GM19035 (cell line): ENCODE results near the gene ARRDC3.
"Not testable (repeated sequence)": the region's sequence is repeated elsewhere in the genome, so short reads cannot be mapped to it uniquely, and the experiment has no call there.

Experiments used
- ATAC-seq: cut with Tn5 transposase; IDR thresholded peaks from one replicate; pipeline ENCODE4 v1.9.1; 2021; ENCODE audit not compliant: unreplicated experiment

ARRDC3 gene, protein sequence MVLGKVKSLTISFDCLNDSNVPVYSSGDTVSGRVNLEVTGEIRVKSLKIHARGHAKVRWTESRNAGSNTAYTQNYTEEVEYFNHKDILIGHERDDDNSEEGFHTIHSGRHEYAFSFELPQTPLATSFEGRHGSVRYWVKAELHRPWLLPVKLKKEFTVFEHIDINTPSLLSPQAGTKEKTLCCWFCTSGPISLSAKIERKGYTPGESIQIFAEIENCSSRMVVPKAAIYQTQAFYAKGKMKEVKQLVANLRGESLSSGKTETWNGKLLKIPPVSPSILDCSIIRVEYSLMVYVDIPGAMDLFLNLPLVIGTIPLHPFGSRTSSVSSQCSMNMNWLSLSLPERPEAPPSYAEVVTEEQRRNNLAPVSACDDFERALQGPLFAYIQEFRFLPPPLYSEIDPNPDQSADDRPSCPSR

DNA sequence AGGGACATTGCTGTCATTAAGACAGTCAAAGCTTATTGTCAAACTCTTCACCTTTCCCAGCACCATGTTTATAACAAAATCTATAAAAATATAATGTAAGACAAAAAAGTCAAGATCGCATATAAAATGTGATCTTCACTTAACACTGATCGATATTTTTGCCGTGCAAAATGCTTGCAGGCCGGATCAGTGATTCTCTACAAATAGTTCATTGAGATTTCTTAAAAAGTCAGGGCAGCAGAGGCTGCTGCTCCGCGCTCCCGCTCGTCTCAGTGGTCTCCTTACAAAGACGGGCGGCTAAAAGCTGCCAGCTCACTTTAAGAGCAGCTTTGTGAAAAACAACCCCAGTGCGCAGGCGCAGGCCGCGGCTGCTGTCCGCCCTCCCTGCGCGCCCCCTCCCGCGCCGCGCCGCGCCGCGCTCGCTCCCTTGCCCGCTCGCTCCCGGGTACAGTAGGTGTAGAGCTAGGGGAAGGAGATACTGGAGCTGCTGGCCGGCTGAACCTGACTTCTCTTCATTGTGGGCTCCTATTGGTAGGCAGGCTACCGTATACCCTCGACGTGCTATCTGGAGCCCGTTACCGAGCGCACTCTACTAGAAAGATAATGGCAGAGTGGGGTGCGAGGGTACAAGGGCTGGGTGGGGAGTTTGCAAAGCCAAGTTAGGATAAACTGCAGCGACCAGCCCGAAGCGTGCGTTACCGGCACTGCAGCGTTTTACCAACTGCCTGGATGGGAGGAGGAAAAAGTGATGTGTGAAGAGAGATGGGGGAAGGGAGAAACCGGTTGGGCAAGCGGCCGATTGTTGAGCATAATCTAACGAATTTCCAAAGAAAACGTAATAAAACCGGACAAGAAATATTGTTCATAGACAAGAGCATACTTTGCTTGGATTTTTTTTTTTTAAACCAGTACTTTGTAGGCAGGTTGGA is at the start of gene ARRDC3:
ARRDC3 (minus strand) TSS at position 291 of the 929 bp plus-strand sequence; CDS start at position 66, 225 bp downstream.
- peak; percentile 48 for ATAC-seq

DNA sequence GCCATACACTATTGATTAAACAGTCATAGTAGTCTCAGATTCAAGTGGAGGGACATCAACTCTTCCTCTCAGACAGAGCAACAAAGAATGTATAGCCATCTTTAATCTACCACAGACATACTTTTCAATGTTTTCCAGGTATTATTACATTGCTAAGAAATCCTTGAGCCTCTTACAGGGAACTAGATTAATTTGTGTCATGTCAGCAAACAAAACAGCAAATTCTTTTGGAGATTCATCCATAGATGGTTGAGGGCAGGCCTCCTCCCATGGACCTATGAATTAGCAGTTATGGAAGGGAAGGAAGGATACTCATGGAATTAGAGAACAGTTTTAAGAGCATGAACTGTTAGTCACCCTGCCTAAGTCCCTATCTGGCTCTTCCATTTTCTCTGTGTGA is 47.8 kb upstream of the ARRDC3 start:
- no peak for ATAC-seq

GRCh38 chr5:91424638-91425436 is 41.7 kb upstream of the ARRDC3 start:
- no peak for ATAC-seq

- no peak for ATAC-seq
Measured at GRCh38 chr5:91423871-91424270, 40.8 kb upstream of the ARRDC3 start.

GRCh38 chr5:91420879-91421278 is 37.8 kb upstream of the ARRDC3 start:
- ATAC-seq = no peak

- no peak for ATAC-seq
Measured at GRCh38 chr5:91419571-91420537, 36.7 kb upstream of the ARRDC3 start.

- no peak for ATAC-seq
Measured at GRCh38 chr5:91419136-91419535, 36.0 kb upstream of the ARRDC3 start.

DNA sequence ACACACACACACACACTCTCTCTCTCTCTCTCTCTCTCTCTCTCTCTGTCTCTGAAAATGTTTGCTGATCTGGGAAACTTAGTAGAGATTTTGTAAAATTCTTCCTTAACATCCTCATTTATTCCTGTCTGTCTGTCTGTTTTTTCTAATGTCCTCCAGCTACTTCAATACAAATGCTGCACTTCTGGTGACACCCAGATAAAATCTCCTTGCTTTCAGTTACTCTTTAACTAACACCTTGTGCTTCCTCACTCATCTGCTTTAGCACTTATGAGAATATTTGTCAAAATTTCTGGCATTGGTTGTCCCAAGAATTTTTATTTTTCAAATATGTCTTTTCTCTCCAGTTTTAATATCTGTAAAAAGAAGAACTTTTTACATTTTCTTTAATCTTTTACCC is 35.0 kb upstream of the ARRDC3 start:
- no peak for ATAC-seq

- no peak for ATAC-seq
Measured at GRCh38 chr5:91417219-91417618, 34.1 kb upstream of the ARRDC3 start.

GRCh38 chr5:91416491-91416890 is 33.4 kb upstream of the ARRDC3 start:
- no peak for ATAC-seq

- ATAC-seq = no peak
Measured at GRCh38 chr5:91409304-91409703, 26.2 kb upstream of the ARRDC3 start.

- ATAC-seq = no peak
Measured at GRCh38 chr5:91408710-91409109, 25.6 kb upstream of the ARRDC3 start.

DNA sequence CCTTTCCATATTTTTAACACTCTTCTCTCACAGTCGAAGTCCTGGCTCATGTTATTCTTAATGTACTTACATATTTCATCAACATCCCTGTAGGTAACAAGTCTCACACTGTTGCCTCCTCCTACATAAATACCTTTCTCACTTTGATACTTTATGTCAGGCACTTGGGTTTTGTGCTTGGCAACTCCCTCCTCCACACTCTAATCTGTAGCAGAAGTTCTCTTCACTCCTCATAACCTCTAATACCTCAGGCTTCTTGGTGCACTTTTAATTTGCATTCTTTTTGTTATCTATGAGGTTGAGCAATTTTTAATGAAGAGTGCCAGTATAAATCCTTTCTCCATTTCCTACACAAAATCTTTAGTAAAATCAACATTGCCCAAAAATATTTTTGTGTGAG is 24.1 kb upstream of the ARRDC3 start:
- ATAC-seq = no peak

DNA sequence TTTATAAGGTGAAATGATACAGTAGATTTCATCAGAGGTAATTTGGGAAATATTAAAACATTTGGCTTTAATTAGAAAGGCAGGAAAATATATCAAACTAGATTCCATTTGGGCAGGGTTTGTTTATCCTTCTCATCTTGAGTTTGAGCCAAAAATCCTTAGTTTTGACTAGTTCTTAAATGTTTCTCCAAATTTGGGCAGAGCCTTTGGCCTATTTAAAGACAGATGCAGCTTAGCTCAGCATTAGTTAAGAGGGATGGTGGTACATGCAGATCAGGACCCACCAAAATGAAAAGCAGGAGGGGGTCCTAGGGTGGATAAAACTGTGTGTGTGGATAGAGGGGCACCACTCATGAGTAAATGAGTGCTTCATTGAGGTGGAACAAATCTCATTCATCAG is 20.3 kb upstream of the ARRDC3 start:
- no peak for ATAC-seq

DNA sequence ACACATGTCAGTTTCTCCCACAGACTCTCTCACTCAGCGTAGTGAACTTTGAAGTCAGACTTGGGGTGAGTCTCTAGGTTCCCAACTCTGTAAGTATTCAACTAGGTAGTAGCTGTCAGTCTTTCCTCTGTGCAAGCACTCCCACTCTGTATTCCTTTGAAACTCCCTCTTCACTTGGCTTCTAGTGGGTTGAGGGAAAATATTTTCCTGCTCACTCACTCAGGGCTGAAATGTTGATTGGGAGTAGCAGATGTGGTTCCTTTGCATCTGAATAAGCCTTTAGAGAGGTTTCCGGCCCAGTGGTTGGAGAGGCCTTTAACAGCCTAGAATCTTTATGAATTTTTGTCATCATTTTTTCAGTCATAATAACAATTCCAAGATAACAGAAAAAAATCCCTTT is 18.1 kb upstream of the ARRDC3 start:
- ATAC-seq = no peak

DNA sequence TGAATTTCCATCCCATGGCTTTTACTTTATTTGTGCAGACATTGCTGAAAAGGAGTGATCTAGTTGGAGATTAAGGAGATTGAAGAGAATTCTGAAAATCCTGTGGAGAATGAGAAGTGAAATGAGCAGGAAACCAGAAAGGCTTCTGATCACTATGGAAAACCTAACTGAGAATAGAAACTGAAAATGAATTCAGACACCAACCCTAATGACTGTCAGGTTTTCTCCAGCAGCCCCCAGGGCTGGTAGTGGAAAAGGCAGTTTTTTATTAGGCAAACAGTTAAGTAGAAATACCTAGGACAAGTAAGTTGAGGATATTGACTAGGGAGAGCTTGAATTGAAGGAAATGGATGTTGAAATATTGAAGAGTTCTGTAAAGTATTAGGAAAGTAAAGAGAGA is 14.7 kb upstream of the ARRDC3 start:
- ATAC-seq = no peak

- ATAC-seq = no peak
Measured at GRCh38 chr5:91390268-91390667, 7.2 kb upstream of the ARRDC3 start.

DNA sequence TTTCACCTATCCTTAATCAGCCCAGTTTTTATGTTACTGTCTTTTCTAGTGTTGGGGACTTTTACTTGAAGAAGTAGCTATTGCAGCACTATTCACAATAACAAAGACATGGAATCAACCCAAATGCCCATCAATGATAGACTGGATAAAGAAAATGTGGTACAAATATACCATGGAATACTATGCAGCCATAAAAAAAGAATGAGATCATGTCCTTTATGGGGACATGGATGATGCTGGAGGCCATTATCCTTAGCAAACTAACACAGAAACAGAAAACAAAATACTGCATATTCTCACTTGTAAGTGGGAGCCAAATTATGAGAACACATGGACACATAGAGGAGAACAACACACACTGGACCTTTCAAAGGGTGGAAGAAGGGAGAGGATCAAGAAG is 6.4 kb upstream of the ARRDC3 start:
- ATAC-seq = not testable (repeated sequence)

DNA sequence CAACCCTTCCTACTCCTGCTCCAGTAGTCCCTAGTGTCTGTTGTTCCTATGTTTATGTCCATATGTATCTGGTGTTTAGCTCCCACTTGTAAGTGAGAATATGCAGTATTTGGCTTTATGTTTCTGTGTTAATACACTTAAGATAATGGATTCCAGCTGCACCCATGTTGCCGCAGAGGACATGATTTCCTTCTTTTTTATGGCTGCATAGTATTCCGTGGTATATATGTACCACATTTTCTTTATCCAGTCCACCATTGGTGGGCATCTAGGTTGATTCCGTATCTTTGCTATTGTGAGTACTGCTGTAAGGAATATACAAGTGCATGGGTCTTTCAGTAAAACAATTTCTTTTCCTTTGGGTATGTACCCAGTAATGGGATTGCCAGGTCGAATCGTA is 5.2 kb upstream of the ARRDC3 start:
- no peak for ATAC-seq

GRCh38 chr5:91386120-91386519 is 3.0 kb upstream of the ARRDC3 start:
- no peak for ATAC-seq
